ENCODE data around the gene FMO3. TPM values are rescaled to one million over a fixed set of nuclear protein-coding genes. Genes with fewer than 3 reads are reported as not detected.

The FMO3 gene
- total RNA-seq, 1 experiment from 2014 or later: not detected

DNA sequence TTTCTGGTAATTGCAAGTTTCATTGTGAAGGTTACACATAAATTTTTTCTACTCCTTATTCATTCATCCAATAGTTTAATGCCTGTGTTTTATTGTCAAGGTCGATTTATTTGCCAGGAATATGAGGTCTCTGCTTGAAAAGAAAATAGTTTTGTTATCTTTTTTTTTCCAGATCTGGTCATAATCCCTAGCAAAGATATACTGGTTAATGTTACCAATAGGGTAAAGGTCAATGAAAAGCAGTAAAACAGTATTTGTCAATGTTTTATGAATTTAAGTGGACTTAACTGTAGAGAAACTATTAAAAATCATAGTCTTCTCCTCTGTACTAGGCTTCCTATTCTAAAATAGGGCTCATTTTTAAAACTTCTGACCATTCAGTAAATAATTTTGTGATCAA, 8.1 kb upstream of the FMO3 start:
- Histone ChIP-seq H3K36me3 (ENCODE audit: low read depth) (no peaks in the 10 kb centered on the region), H3K4me2 (no peak overlapping the region), H3K9me3 (ENCODE audit: insufficient read depth, low read depth) (no peaks in the 10 kb centered on the region), H3K27me3 (ENCODE audit: insufficient read depth, low read depth) (no peaks in the 10 kb centered on the region), H3K79me2 (ENCODE audit: low read depth) (no peaks in the 10 kb centered on the region), H3F3A (ENCODE audit: insufficient read depth, low read depth) (no peaks in the 10 kb centered on the region), H4K20me1 (ENCODE audit: insufficient read depth) (no peaks in the 10 kb centered on the region), H3K4me3 (no peak overlapping the region), H3K27ac (no peak overlapping the region), H3K9me2 (ENCODE audit: insufficient read depth) (no peaks in the 10 kb centered on the region), H2AFZ (no peak overlapping the region), H3K4me1 (replicated peaks; ENCODE audit: insufficient read depth) (no peaks in the 10 kb centered on the region)
- ChIA-PET POLR2A (ENCODE audit: unreplicated experiment) (no interaction called here), CTCF (interaction anchor here (1.2 kb wide), 1 partner anchor 163 kb away, joined by 3 read pairs; no protein-coding TSS in a partner anchor)
- no peak for DNase-seq
- TF ChIP-seq CTCF (conservative IDR thresholded peaks at IDR 0.05) (no peak), EZH2 (IDR thresholded peaks at IDR 0.05; ENCODE audit: low read depth) (no peak)
- BruUV-seq (replicated peaks): no TSS peak
- intact Hi-C loops (cut with micrococcal nuclease; ENCODE audit: unreplicated experiment): no loop called here

DNA sequence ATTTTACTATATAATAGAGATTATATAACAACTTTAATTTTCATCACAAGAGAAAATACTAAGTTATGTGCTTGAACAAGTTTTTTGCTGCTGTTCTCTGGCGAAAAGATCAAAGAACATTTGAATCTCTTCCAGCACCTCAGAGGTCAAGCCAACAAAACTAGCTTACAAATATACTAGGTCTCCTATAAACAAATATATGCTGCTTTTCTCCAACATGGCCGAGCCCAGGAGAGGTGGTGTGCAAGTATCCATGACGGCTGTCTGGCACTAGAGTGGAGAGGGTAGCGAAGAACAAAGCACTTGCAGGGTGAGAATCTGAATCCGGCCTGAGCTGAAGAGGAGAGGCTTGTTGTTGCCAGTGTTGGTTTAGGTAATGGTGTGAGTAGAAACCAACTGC, 7.5 kb upstream of the FMO3 start:
- no peak overlapping the region for H3K27ac ChIP-seq
- H4K20me1 ChIP-seq (ENCODE audit: insufficient read depth): no peaks in the 10 kb centered on the region
- no peak overlapping the region for H2AFZ ChIP-seq
- H3K4me3 ChIP-seq: no peak overlapping the region
- DNase-seq: no peak
- ChIA-PET POLR2A (ENCODE audit: unreplicated experiment) (no interaction called here), CTCF (interaction anchor here (1.2 kb wide), 1 partner anchor 162 kb away, joined by 3 read pairs; no protein-coding TSS in a partner anchor)
- intact Hi-C loops (cut with micrococcal nuclease; ENCODE audit: unreplicated experiment): no loop called here
- no peaks in the 10 kb centered on the region for H3K79me2 ChIP-seq (ENCODE audit: low read depth)
- H3K9me2 ChIP-seq (ENCODE audit: insufficient read depth): no peaks in the 10 kb centered on the region
- no peaks in the 10 kb centered on the region for H3K27me3 ChIP-seq (ENCODE audit: insufficient read depth, low read depth)
- TF ChIP-seq CTCF (conservative IDR thresholded peaks at IDR 0.05): no peak
- TF ChIP-seq EZH2 (IDR thresholded peaks at IDR 0.05; ENCODE audit: low read depth): no peak
- no peak overlapping the region for H3K4me2 ChIP-seq
- BruUV-seq (replicated peaks): no TSS peak
- H3K36me3 ChIP-seq (ENCODE audit: low read depth): no peaks in the 10 kb centered on the region
- H3F3A ChIP-seq (ENCODE audit: insufficient read depth, low read depth): no peaks in the 10 kb centered on the region
- no peaks in the 10 kb centered on the region for H3K4me1 ChIP-seq (replicated peaks; ENCODE audit: insufficient read depth)
- H3K9me3 ChIP-seq (ENCODE audit: insufficient read depth, low read depth): no peaks in the 10 kb centered on the region

GRCh38 chr1:171084091-171084490, 6.6 kb upstream of the FMO3 start:
- Histone ChIP-seq H3K4me1 (replicated peaks; ENCODE audit: insufficient read depth) (no peaks in the 10 kb centered on the region), H3F3A (ENCODE audit: insufficient read depth, low read depth) (no peaks in the 10 kb centered on the region), H3K4me2 (no peak overlapping the region), H3K4me3 (no peak overlapping the region), H3K36me3 (ENCODE audit: low read depth) (no peaks in the 10 kb centered on the region), H3K79me2 (ENCODE audit: low read depth) (no peaks in the 10 kb centered on the region), H2AFZ (no peak overlapping the region), H3K27me3 (ENCODE audit: insufficient read depth, low read depth) (no peaks in the 10 kb centered on the region), H3K9me2 (ENCODE audit: insufficient read depth) (no peaks in the 10 kb centered on the region), H3K9me3 (ENCODE audit: insufficient read depth, low read depth) (no peaks in the 10 kb centered on the region), H4K20me1 (ENCODE audit: insufficient read depth) (no peaks in the 10 kb centered on the region), H3K27ac (no peak overlapping the region)
- ChIA-PET CTCF (no interaction called here), POLR2A (ENCODE audit: unreplicated experiment) (no interaction called here)
- BruUV-seq (replicated peaks): no TSS peak
- TF ChIP-seq CTCF (conservative IDR thresholded peaks at IDR 0.05) (no peak), EZH2 (IDR thresholded peaks at IDR 0.05; ENCODE audit: low read depth) (no peak)
- intact Hi-C loops (cut with micrococcal nuclease; ENCODE audit: unreplicated experiment): no loop called here
- DNase-seq: no peak
